GM06990 (cell line): ENCODE measurements around the gene MRM2.

Experiments used
- DNase-seq: peaks from one replicate; pipeline ENCODE4 v3.0.0-alpha.2; 2011; ENCODE audit not compliant: insufficient read length; ENCODE audit errors: extremely low read depth
- H3K27me3 ChIP-seq: replicated peaks from 2 replicates; pipeline ENCODE4 v1.6.0; 2011; ENCODE audit warnings: low read length; ENCODE audit not compliant: control insufficient read depth, insufficient read depth
- H3K36me3 ChIP-seq: 2 replicates; pipeline ENCODE4 v1.5.1; 2011; ENCODE audit warnings: low read length; ENCODE audit not compliant: control insufficient read depth, insufficient read depth
- H3K4me3 ChIP-seq: replicated peaks from 2 replicates; pipeline ENCODE4 v1.5.1; 2011; ENCODE audit warnings: low read depth, mild to moderate bottlenecking, control low read depth, low read length
- TF ChIP-seq, protein P1 (sequence below): IDR thresholded peaks from 2 replicates; pipeline ENCODE4 v1.5.1; 2011; ENCODE audit warnings: low read length, control low read depth, mild to moderate bottlenecking, inconsistent platforms; ENCODE audit not compliant: insufficient read depth, poor library complexity, severe bottlenecking

Gene MRM2

DNA sequence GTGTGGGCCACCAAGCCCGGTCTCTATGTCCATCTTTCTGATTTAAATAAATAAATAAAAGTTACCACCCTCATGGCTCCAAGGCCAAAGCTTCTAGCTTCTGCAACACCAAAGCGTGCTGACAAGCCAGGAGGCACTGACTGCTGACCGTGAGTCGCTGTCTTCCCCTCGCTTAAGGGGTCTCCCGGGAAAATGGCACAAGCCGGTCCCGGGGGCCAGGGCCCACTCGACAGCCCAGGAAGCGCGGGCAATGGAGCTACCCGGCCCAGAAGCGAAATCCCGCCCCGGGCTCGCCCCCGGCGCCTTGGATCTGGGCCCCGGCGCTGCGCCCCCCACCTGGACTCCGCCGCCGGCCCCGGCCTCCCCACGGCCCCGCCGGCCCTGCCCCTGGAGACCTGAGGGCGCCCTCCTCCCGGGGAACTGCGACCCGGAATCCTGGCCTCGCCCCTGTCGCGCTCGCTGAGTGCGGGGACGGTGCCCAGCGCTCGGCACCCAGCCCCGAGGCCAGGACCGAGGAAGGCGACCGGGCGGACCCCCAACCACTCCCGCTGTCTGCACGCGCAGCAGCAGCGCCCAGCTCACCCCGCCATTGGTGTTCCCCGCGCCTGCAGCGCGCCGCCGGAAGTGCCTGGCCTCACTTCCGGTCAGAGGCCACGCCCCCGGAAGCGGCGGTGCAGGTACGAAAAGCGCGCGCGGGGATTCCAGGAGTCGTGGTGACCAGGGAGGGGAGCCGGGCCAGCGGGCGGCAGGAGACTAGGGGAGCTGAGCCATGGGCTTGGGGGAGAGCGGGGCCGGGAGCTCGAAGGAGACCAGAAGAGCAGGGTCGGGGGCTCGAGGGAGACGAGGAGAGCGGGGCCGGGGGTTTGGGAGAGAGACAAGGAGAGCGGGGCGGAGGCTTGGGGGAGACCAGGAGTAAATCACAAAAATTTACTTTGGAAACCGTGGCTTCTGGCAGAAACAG, at the start of gene MRM2, which contains the start of gene NUDT1:
Gene MRM2 (minus strand): TSS at position 626 of the 961 bp plus-strand sequence. CDS start 36 bp downstream, at position 590.
Gene NUDT1 (plus strand): TSS at position 647 of the 961 bp plus-strand sequence. CDS start 2,349 bp downstream, outside the sequence.
- peak; percentile 88 for DNase-seq
- Histone ChIP-seq H3K36me3 (peaks cover 8% of the 10 kb centered on the region), H3K27me3 (no peaks in the 10 kb centered on the region), H3K4me3 (peak within 1 kb of the TSS; percentile 89)
- TF ChIP-seq, protein P1, sequence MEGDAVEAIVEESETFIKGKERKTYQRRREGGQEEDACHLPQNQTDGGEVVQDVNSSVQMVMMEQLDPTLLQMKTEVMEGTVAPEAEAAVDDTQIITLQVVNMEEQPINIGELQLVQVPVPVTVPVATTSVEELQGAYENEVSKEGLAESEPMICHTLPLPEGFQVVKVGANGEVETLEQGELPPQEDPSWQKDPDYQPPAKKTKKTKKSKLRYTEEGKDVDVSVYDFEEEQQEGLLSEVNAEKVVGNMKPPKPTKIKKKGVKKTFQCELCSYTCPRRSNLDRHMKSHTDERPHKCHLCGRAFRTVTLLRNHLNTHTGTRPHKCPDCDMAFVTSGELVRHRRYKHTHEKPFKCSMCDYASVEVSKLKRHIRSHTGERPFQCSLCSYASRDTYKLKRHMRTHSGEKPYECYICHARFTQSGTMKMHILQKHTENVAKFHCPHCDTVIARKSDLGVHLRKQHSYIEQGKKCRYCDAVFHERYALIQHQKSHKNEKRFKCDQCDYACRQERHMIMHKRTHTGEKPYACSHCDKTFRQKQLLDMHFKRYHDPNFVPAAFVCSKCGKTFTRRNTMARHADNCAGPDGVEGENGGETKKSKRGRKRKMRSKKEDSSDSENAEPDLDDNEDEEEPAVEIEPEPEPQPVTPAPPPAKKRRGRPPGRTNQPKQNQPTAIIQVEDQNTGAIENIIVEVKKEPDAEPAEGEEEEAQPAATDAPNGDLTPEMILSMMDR, result no peak

DNA sequence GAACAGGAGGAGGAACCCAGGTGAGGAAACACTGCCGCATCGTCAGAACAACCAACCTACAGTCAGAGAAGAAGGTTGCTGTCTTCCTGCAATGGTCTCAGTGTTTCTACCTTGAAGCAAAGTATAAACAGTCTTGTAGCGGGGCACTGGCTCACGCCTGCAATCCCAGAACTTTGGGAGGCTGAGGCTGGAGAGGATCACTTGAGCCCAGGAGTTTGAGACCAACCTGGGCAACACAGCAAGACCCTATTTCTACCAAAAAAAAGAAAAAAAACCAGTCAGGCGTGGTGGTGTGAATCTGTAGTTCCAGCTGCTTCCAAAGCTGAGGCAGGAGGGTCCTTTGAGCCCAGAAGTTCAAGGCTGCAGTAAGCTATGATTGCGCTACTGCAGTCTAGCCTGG, 48.9 kb upstream of the MRM2 start:
- Histone ChIP-seq H3K4me3 (no peak overlapping the region), H3K27me3 (no peaks in the 10 kb centered on the region), H3K36me3 (no peaks in the 10 kb centered on the region)
- no peak for DNase-seq
- TF ChIP-seq, protein P1, result no peak

DNA sequence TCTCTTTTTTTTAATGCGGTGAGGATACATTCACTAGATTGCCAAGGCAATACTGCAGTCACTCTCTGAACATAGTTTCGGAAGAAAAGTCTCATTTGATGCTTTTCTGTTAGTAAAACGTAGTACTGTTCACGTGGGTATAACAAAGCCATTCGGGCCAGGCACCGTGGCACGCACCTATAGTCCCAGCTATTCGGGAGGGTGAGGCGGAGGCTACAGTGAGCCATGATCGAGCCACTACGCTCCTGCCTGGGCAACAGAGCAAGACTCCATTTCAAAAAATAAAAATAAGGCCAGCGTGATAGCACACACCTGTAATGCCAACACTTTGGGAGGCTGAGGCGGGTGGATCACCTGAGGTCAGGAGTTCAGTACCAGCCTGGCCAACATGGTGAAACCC, 47.6 kb upstream of the MRM2 start:
- DNase-seq, result no peak
- H3K27me3 ChIP-seq, result no peaks in the 10 kb centered on the region
- H3K36me3 ChIP-seq, result no peaks in the 10 kb centered on the region
- no peak overlapping the region for H3K4me3 ChIP-seq
- TF ChIP-seq, protein P1, result no peak

DNA sequence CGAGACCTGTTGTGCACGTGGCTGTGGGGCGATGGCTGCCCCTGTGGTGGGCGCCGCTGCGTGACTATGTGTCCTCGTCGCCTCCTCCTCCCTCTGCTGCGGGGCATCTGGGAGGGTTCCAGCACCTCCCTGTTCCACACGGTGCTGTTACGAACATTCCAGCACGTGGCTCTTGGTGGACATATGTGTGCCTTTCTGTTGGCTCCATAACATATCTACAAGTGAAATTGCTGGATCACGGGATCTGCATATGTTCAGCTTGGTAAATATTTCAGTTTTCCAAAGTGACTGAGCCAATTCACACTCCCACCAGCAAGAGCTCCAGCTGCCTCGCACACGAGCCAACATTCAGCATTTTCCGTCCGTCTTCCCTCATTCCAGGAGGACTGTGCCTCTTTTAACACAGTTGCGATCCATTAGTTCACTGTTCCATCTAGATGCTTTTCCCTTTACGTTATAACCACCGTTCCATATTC, 47.1 kb upstream of the MRM2 start:
- Histone ChIP-seq H3K36me3 (no peaks in the 10 kb centered on the region), H3K27me3 (no peaks in the 10 kb centered on the region)
- no peak for DNase-seq

DNA sequence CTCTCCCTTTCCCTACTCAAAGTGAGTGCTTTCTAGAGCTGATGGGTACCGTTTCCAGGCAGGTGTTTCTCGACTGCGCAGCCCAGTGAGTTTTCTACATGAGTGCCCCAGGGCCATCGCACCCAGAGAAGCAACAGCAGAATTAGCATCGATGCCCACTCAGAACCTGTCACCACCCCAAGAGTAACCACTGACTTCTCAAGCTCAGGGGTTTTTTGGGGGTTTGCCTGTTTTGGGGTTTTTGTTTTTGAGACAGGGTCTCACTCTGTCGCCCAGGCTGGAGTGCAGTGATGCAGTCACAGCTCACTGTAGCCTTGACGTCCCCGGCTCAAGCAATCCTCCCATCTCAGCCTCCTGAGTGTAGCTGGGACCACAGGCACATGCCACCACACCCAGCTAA, 46.5 kb upstream of the MRM2 start:
- Histone ChIP-seq H3K27me3 (no peaks in the 10 kb centered on the region), H3K4me3 (no peak overlapping the region), H3K36me3 (peaks cover under 1% of the 10 kb centered on the region; the same call in 1 of the 2 replicates)
- peak; percentile 64 for DNase-seq
- TF ChIP-seq, protein P1, result no peak

More for the DNA sequence above, 47.1 kb upstream of the MRM2 start:
- TF ChIP-seq, protein P1, result no peak
- H3K4me3 ChIP-seq, result no peak overlapping the region
